ENCODE data around the gene CALML4. TPM values are rescaled to one million over a fixed set of nuclear protein-coding genes. Genes with fewer than 3 reads are reported as not detected.

The CALML4 gene
- total RNA-seq, 1 donor from 2014 or later = 22.7 TPM

GRCh38 chr15:68143129-68143528 lies 62.0 kb downstream of the CALML4 start:
- no peak overlapping the region for H3K4me3 Mint-ChIP-seq
- Histone ChIP-seq H3K79me2 (ENCODE audit: low read depth) (peaks cover 12% of the 10 kb centered on the region), H3K4me1 (no peaks in the 10 kb centered on the region), H3K4me2 (no peak overlapping the region), H2AFZ (replicated peaks) (no peak overlapping the region), H3K27me3 (no peaks in the 10 kb centered on the region), H4K20me1 (ENCODE audit: low read depth) (peaks cover 21% of the 10 kb centered on the region), H3K9ac (no peak overlapping the region), H3F3A (ENCODE audit: low read depth) (peaks cover 8% of the 10 kb centered on the region), H3K36me3 (peaks cover 17% of the 10 kb centered on the region), H3K9me3 (ENCODE audit: low read depth) (no peaks in the 10 kb centered on the region), H3K4me3 (no peak overlapping the region), H3K27ac (no peak overlapping the region)
- H3K4me1 Mint-ChIP-seq = peaks cover 5% of the 10 kb centered on the region
- TF ChIP-seq EZH2phosphoT487 (IDR thresholded peaks at IDR 0.05) = no peak
- no peak for TF ChIP-seq EZH2 (IDR thresholded peaks at IDR 0.05)
- TF ChIP-seq CTCF (IDR thresholded peaks at IDR 0.05) = no peak
- H3K9me3 Mint-ChIP-seq = no peaks in the 10 kb centered on the region
- no peak overlapping the region for H3K27ac Mint-ChIP-seq
- H3K36me3 Mint-ChIP-seq = peaks cover 23% of the 10 kb centered on the region
- H3K27me3 Mint-ChIP-seq (ENCODE audit: insufficient read depth, low read depth) = no peaks in the 10 kb centered on the region
- DNase-seq (ENCODE audit: low spot score) = no peak

Other genes with a start within 250 kb of the CALML4 start
- 34.6 and 48.2 TPM in 2 replicates for gene PIAS1, start 151.0 kb downstream of the CALML4 start, total RNA-seq (ENCODE audit: low replicate concordance)
- 24.4 and 41.9 TPM in 2 replicates for gene CLN6, start 24.4 kb upstream of the CALML4 start, total RNA-seq (ENCODE audit: low replicate concordance)
- 57.2 and 80.0 TPM in 2 replicates for gene FEM1B, start 72.4 kb upstream of the CALML4 start, total RNA-seq (ENCODE audit: low replicate concordance)
- gene ITGA11, start 226.8 kb upstream of the CALML4 start, total RNA-seq (ENCODE audit: low replicate concordance) = not detected in 2 replicates

Measured in neural progenitor cell (in vitro differentiated cells).